Measurements from ENCODE around the gene LIN54.

LIN54 gene

GRCh38 chr4:82981138-82981537 lies 29.5 kb downstream of the LIN54 start:
- H3K27ac ChIP-seq, result no peak overlapping the region
- ChIA-PET CTCF (interaction anchor here (0.5 to 1.2 kb wide), 2 partner anchors 57 to 286 kb away, joined by 4 to 6 read pairs; no protein-coding TSS in a partner anchor), POLR2A (ENCODE audit: low non-redundant PET) (no interaction called here)
- no peak for TF ChIP-seq CTCF (conservative IDR thresholded peaks at IDR 0.05; ENCODE audit: low read depth)
- DNase-seq (ENCODE audit: low spot score), result no peak

GRCh38 chr4:82975792-82976191 lies 34.8 kb downstream of the LIN54 start:
- POLR2A ChIA-PET (ENCODE audit: low non-redundant PET), result no interaction called here
- DNase-seq (ENCODE audit: low spot score), result no peak
- no peak for TF ChIP-seq CTCF (conservative IDR thresholded peaks at IDR 0.05; ENCODE audit: low read depth)
- H3K27ac ChIP-seq, result no peak overlapping the region
- CTCF ChIA-PET, result interaction anchor here (0.7 kb wide), 2 partner anchors 52 to 69 kb away, joined by 3 to 5 read pairs; no protein-coding TSS in a partner anchor

GRCh38 chr4:82969414-82969813 lies 41.2 kb downstream of the LIN54 start:
- TF ChIP-seq CTCF (conservative IDR thresholded peaks at IDR 0.05; ENCODE audit: low read depth), result no peak
- H3K27ac ChIP-seq, result no peak overlapping the region
- DNase-seq (ENCODE audit: low spot score), result no peak
- POLR2A ChIA-PET (ENCODE audit: low non-redundant PET), result no interaction called here
- CTCF ChIA-PET, result no interaction called here

- TF ChIP-seq CTCF (conservative IDR thresholded peaks at IDR 0.05; ENCODE audit: low read depth), result no peak
- H3K27ac ChIP-seq, result no peak overlapping the region
- no peak for DNase-seq (ENCODE audit: low spot score)
- CTCF ChIA-PET, result interaction anchor here (0.6 kb wide), 1 partner anchor 661 kb away, joined by 5 read pairs; no protein-coding TSS in a partner anchor
- POLR2A ChIA-PET (ENCODE audit: low non-redundant PET), result no interaction called here
These were observed 41.7 kb downstream of the LIN54 start for GRCh38 chr4:82968972-82969371.

GRCh38 chr4:82965763-82966162 lies 44.9 kb downstream of the LIN54 start:
- H3K27ac ChIP-seq, result no peak overlapping the region
- no peak for DNase-seq (ENCODE audit: low spot score)
- ChIA-PET POLR2A (ENCODE audit: low non-redundant PET) (no interaction called here), CTCF (interaction anchor here (0.5 kb wide), 1 partner anchor 233 kb away, joined by 4 read pairs; no protein-coding TSS in a partner anchor)
- TF ChIP-seq CTCF (conservative IDR thresholded peaks at IDR 0.05; ENCODE audit: low read depth), result no peak

GRCh38 chr4:82957045-82957444 lies 53.6 kb downstream of the LIN54 start:
- POLR2A ChIA-PET (ENCODE audit: low non-redundant PET), result no interaction called here
- CTCF ChIA-PET, result no interaction called here
- no peak for DNase-seq (ENCODE audit: low spot score)
- TF ChIP-seq CTCF (conservative IDR thresholded peaks at IDR 0.05; ENCODE audit: low read depth), result no peak
- no peak overlapping the region for H3K27ac ChIP-seq

- CTCF ChIA-PET, result no interaction called here
- TF ChIP-seq CTCF (conservative IDR thresholded peaks at IDR 0.05; ENCODE audit: low read depth), result no peak
- POLR2A ChIA-PET (ENCODE audit: low non-redundant PET), result no interaction called here
- no peak overlapping the region for H3K27ac ChIP-seq
- no peak for DNase-seq (ENCODE audit: low spot score)
These were observed 56.4 kb downstream of the LIN54 start for GRCh38 chr4:82954212-82954611.
